RWPE1 (cell line): ENCODE results near the gene PCGF3.
"Not testable (repeated sequence)": the region's sequence is repeated elsewhere in the genome, so short reads cannot be mapped to it uniquely, and the experiment has no call there.

Source experiments
- CTCF ChIA-PET: fragments of 350-600 bp; sonication (Branson Sonifier 250); formaldehyde crosslinking; extraction: SDS; loops from one replicate; lab custom pipeline; 2021; lab: Yijun Ruan, JAX
- POLR2A ChIA-PET: fragments of 400-600 bp; formaldehyde crosslinking; extraction: SDS; loops from one replicate; lab custom pipeline; 2020; ENCODE audit warnings: antibody characterized with exemption; ENCODE audit not compliant: low non-redundant PET; lab: Yijun Ruan, JAX
- DNase-seq: peaks from one replicate; pipeline ENCODE4 v3.0.0; 2012; ENCODE audit warnings: low spot score
- H3K27ac ChIP-seq: fragments of 450-650 bp; 2 replicates; pipeline ENCODE4 v1.5.1; 2017
- TF ChIP-seq, protein P1 (sequence below): fragments of 450-650 bp; conservative IDR thresholded peaks from 2 replicates; pipeline ENCODE4 v1.5.1; 2017; ENCODE audit warnings: low read depth, mild to moderate bottlenecking

PCGF3 gene

DNA sequence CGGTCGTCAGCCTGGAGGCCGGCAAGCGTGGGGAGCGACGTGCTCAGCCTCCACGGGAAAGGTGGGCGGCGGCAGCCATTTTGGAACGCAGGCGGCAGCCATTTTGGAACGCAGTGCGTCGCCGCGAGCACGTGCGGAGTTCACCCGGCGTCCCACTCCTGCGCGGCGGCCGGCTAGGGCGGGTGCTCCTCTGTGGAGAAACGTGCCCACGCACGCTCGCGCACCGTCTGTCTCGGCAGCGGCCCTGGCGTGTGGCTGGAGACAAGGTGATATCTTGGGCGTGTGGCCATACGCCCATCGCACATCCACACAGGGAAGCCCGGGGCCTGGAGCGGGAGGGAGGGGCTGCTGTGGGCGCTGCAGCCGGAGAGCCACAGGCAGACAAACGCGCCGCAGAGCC lies 99.2 kb downstream of the PCGF3 start:
- TF ChIP-seq, protein P1, sequence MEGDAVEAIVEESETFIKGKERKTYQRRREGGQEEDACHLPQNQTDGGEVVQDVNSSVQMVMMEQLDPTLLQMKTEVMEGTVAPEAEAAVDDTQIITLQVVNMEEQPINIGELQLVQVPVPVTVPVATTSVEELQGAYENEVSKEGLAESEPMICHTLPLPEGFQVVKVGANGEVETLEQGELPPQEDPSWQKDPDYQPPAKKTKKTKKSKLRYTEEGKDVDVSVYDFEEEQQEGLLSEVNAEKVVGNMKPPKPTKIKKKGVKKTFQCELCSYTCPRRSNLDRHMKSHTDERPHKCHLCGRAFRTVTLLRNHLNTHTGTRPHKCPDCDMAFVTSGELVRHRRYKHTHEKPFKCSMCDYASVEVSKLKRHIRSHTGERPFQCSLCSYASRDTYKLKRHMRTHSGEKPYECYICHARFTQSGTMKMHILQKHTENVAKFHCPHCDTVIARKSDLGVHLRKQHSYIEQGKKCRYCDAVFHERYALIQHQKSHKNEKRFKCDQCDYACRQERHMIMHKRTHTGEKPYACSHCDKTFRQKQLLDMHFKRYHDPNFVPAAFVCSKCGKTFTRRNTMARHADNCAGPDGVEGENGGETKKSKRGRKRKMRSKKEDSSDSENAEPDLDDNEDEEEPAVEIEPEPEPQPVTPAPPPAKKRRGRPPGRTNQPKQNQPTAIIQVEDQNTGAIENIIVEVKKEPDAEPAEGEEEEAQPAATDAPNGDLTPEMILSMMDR = no peak
- no peak overlapping the region for H3K27ac ChIP-seq
- POLR2A ChIA-PET = no interaction called here
- CTCF ChIA-PET = no interaction called here
- DNase-seq = no peak

DNA sequence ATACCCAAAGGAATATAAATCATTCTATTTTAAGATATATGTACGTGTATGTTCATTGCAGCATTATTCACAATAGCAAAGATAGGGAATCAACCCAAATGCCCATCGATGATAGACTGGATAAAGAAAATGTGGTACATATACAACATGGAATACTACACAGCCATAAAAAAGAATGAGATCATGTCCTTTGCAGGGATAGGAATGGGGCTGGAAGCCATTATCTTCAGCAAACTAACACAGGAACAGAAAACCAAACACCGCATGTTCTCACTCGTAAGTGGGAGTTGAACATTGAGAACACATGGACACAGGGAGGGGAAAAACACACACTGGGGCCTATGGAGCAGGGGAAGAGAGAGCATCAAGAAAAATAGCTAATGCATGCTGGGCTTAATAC lies 101.3 kb downstream of the PCGF3 start:
- DNase-seq, CTCF ChIA-PET, POLR2A ChIA-PET, H3K27ac ChIP-seq: not testable (repeated sequence)

GRCh38 chr4:807792-808191 lies 102.2 kb downstream of the PCGF3 start:
- no peak for DNase-seq
- ChIA-PET POLR2A (no interaction called here), CTCF (no interaction called here)
- no peak overlapping the region for H3K27ac ChIP-seq
- TF ChIP-seq, protein P1 = no peak

GRCh38 chr4:808860-809570 lies 103.4 kb downstream of the PCGF3 start:
- TF ChIP-seq, protein P1 = no peak
- ChIA-PET POLR2A (no interaction called here), CTCF (no interaction called here)
- H3K27ac ChIP-seq = no peak overlapping the region
- no peak for DNase-seq

GRCh38 chr4:813900-814299 lies 108.3 kb downstream of the PCGF3 start:
- TF ChIP-seq, protein P1 = no peak
- POLR2A ChIA-PET = no interaction called here
- no peak overlapping the region for H3K27ac ChIP-seq
- CTCF ChIA-PET = no interaction called here
- DNase-seq = no peak

DNA sequence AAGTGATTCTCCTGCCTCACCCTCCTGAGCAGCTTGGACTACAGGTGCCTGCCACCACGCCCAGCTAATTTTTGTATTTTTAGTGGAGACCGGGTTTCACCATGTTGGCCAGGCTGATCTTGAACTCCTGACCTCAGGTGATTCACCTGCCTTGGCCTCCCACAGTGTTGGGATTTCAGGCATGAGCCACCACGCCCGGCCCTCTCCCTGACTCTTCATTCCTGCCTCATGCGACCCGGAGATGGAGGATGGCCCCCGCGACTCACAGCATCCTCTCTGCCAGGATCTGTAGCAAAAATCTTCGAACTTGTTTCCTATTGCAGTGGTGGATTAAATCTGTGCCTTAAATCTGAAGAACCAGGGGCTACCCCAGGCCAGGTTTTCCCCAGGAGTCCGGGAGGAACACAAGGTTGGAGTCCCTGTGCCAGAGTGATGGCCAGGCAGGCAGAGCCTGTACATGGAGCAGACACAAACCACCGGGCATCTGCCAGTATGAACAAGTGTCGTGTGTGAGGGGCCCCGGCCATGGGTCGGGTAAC lies 108.7 kb downstream of the PCGF3 start:
- no peak for DNase-seq
- no peak overlapping the region for H3K27ac ChIP-seq
- ChIA-PET POLR2A (no interaction called here), CTCF (interaction anchor here (0.6 kb wide), 1 partner anchor 25 kb away, joined by 4 read pairs; no protein-coding TSS in a partner anchor)
- TF ChIP-seq, protein P1 = no peak

DNA sequence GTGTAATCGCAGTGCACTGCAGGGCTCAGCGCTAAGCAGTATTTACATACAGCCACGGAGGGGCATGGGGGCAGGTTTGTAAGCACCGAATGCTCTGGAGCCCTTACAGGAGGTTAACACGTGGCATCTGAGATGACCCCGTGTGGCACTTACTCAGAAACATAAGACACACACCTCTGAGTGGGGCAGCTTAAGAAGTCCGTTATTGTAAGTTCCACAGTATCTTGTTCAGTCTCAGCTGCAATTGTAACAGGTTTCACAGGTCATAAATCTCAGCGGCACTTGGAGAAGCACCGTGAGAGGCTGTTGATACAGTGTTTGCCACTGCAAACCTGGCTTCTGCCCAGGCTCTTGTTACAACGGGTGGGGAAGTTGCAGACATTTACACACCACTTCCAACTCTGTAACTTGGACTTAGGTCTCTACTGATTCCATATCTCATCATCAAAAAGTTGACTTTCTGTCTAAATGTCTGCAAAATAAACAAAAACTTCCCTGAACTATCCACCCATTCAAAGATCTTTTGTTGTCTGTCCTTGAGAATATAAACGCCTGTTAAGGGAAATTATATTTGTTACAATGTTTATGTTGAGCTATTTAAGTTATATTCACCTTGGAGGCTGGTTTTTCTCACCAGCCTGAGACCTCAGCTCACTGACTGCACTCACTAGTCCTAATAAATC lies 110.0 kb downstream of the PCGF3 start:
- DNase-seq = no peak
- ChIA-PET CTCF (interaction anchor here (0.6 kb wide), 1 partner anchor 357 kb away, joined by 5 read pairs; no protein-coding TSS in a partner anchor), POLR2A (no interaction called here)

More for the DNA sequence above, 110.0 kb downstream of the PCGF3 start:
- TF ChIP-seq, protein P1 = no peak
- no peak overlapping the region for H3K27ac ChIP-seq
